HepG2 (cell line): Measurements from ENCODE around the gene SLC35F6. TPM values are rescaled to one million over a fixed set of nuclear protein-coding genes. Genes with fewer than 3 reads are reported as not detected.
A peak's percentile ranks its signal among the peaks of the same experiment; 100 is the strongest.

Experiments used
- ASH2L ChIP-seq: fragments of 300-600, 200-600 bp; sonication (generic); IDR thresholded peaks from 2 replicates; pipeline ENCODE4 v1.7.0; 2017; ENCODE audit warnings: low read depth, mild to moderate bottlenecking, moderate library complexity, mixed read lengths, low read length; ENCODE audit not compliant: insufficient read length
- HIVEP1 ChIP-seq: sonication (generic); formaldehyde crosslinking; IDR thresholded peaks from 2 replicates; pipeline ENCODE4 v1.4.0; 2020; ENCODE audit warnings: mild to moderate bottlenecking, missing genetic modification reagents
- KAT2B ChIP-seq: fragments of 150-350 bp; IDR thresholded peaks from 2 replicates; pipeline ENCODE4 v1.6.1; 2014; ENCODE audit warnings: low read depth, low read length, borderline replicate concordance
- KDM5B ChIP-seq: sonication (generic); formaldehyde crosslinking; IDR thresholded peaks from 2 replicates; pipeline ENCODE4 v1.4.0; 2020; ENCODE audit warnings: missing genetic modification reagents, mild to moderate bottlenecking, borderline replicate concordance
- MAFK ChIP-seq, 2 experiments: IDR thresholded peaks in 1 of 2; conservative IDR thresholded peaks in 1 of 2; 2 replicates each; pipeline ENCODE4 v1.6.1; 2011; ENCODE audit warnings: improper control_type of control experiment in 2 of 2, low read length in 2 of 2
- NAIF1 ChIP-seq: sonication (generic); formaldehyde crosslinking; IDR thresholded peaks from 2 replicates; pipeline ENCODE4 v1.5.0; 2020; ENCODE audit warnings: mild to moderate bottlenecking, missing genetic modification reagents, borderline replicate concordance
- NCOA5 ChIP-seq: sonication (generic); formaldehyde crosslinking; IDR thresholded peaks from 2 replicates; pipeline ENCODE4 v1.4.0; 2020; ENCODE audit warnings: missing genetic modification reagents
- NCOR1 ChIP-seq: fragments of 200-600 bp; sonication (generic); IDR thresholded peaks from 2 replicates; pipeline ENCODE4 v1.7.0; 2017; ENCODE audit warnings: antibody characterized with exemption, low read length, borderline replicate concordance
- NFYB ChIP-seq: sonication (generic); formaldehyde crosslinking; IDR thresholded peaks from 2 replicates; pipeline ENCODE4 v1.4.0; 2020; ENCODE audit warnings: missing genetic modification reagents
- PTBP1 ChIP-seq: fragments of 200-400 bp; formaldehyde crosslinking; IDR thresholded peaks from 2 replicates; pipeline ENCODE4 v1.6.1; 2018; ENCODE audit warnings: low read length, low read depth; ENCODE audit not compliant: poor library complexity, severe bottlenecking
- RBAK ChIP-seq: sonication (generic); formaldehyde crosslinking; IDR thresholded peaks from 2 replicates; pipeline ENCODE4 v1.5.1; 2020; ENCODE audit warnings: mild to moderate bottlenecking, missing genetic modification reagents
- RXRB ChIP-seq: IDR thresholded peaks from 2 replicates; pipeline ENCODE4 v1.6.1; 2016; ENCODE audit warnings: borderline replicate concordance, missing genetic modification reagents, missing compliant biosample characterization
- TSC22D2 ChIP-seq: sonication (generic); formaldehyde crosslinking; IDR thresholded peaks from 2 replicates; pipeline ENCODE4 v1.5.1; 2020; ENCODE audit warnings: missing genetic modification reagents, mild to moderate bottlenecking, borderline replicate concordance
- YEATS4 ChIP-seq: sonication (generic); formaldehyde crosslinking; IDR thresholded peaks from 2 replicates; pipeline ENCODE4 v1.4.0; 2020; ENCODE audit warnings: missing genetic modification reagents, borderline replicate concordance
- ZBTB33 ChIP-seq: sonication (generic); formaldehyde crosslinking; IDR thresholded peaks from 2 replicates; pipeline ENCODE4 v1.4.0; 2020; ENCODE audit warnings: missing genetic modification reagents
- ZFX ChIP-seq: sonication (generic); formaldehyde crosslinking; IDR thresholded peaks from 2 replicates; pipeline ENCODE4 v1.4.0; 2020; ENCODE audit warnings: mild to moderate bottlenecking, low read depth, missing genetic modification reagents, moderate library complexity
- ZNF160 ChIP-seq: sonication (generic); formaldehyde crosslinking; IDR thresholded peaks from 2 replicates; pipeline ENCODE4 v1.8.0; 2022; ENCODE audit warnings: mild to moderate bottlenecking, inconsistent platforms, missing genetic modification reagents
- ZNF264 ChIP-seq: sonication (generic); formaldehyde crosslinking; IDR thresholded peaks from 2 replicates; pipeline ENCODE4 v1.4.0; 2020; ENCODE audit warnings: missing genetic modification reagents
- ZNF569 ChIP-seq: sonication (generic); formaldehyde crosslinking; IDR thresholded peaks from 2 replicates; pipeline ENCODE4 v1.5.0; 2020; ENCODE audit warnings: mild to moderate bottlenecking, missing genetic modification reagents, moderate library complexity, borderline replicate concordance
- ZNF768 ChIP-seq: sonication (generic); formaldehyde crosslinking; IDR thresholded peaks from 2 replicates; pipeline ENCODE4 v1.4.0; 2020; ENCODE audit warnings: missing genetic modification reagents
- ZSCAN30 ChIP-seq: sonication (generic); formaldehyde crosslinking; IDR thresholded peaks from 2 replicates; pipeline ENCODE4 v1.5.0; 2020; ENCODE audit warnings: mild to moderate bottlenecking, missing genetic modification reagents
- polyA plus RNA-seq, 8 experiments: library from polyadenylated mRNA; depleted of rRNA in 3 of 8; stranded (reverse) in 7 of 8; unstranded in 1 of 8; fragments of >200 nt; fragmentation: Illumina TruSeq in 4 of 8; extraction: Trizol in 4 of 8; gene quantifications; 2 replicates each; pipeline versions ENCODE4 v1.2.1 to v1.2.3, GENCODE V29; 2011 to 2016; ENCODE audit warnings: low read depth in 4 of 8, missing spikeins in 1 of 8, mixed read lengths in 1 of 8; ENCODE audit not compliant: insufficient read depth in 1 of 8
- total RNA-seq, 5 experiments: library from RNA; depleted of rRNA; stranded (reverse); fragments of >200 nt; fragmentation: Illumina TruSeq; extraction: Trizol; gene quantifications; 2 replicates each; pipeline ENCODE4 v1.2.3, GENCODE V29; 2016; ENCODE audit warnings: low read depth in 1 of 5
- TF ChIP-seq, protein P1 (sequence below): sonication (generic); formaldehyde crosslinking; IDR thresholded peaks from 2 replicates; pipeline ENCODE4 v1.5.1; 2020; ENCODE audit warnings: missing genetic modification reagents, mild to moderate bottlenecking, borderline replicate concordance
- TF ChIP-seq, protein P2 (sequence below): sonication (generic); formaldehyde crosslinking; IDR thresholded peaks from 2 replicates; pipeline ENCODE4 v1.4.0; 2020; ENCODE audit warnings: missing genetic modification reagents

Gene SLC35F6
- total and polyA plus RNA-seq, 2 of the 13 experiments (the other 11 are each of a cell fraction or from before 2014, with no cell fraction given), result 15.2 to 21.2 TPM

GRCh38 chr2:26764078-26764887 lies at the start of gene SLC35F6 (continued):
- TF ChIP-seq NCOR1 (no peak), ZNF768 (CRISPR knock-in tag) (peak; percentile 51; the same call in 1 of the 2 replicates), ASH2L (peak; percentile 84), ZBTB33 (CRISPR knock-in tag) (no peak), NCOA5 (CRISPR knock-in tag) (no peak), ZNF160 (peak; percentile 71; the same call in 1 of the 2 replicates), NAIF1 (CRISPR knock-in tag) (peak; percentile 50; the same call in 1 of the 2 replicates), ZSCAN30 (0 out of 2 replicates have a peak, but pooled peaks have one; percentile 74), HIVEP1 (CRISPR knock-in tag) (0 out of 2 replicates have a peak, but pooled peaks have one; percentile 16), NFYB (CRISPR knock-in tag) (0 out of 2 replicates have a peak, but pooled peaks have one; percentile 28), ZNF569 (no peak), YEATS4 (CRISPR knock-in tag) (peak; percentile 82), KAT2B (no peak), KDM5B (CRISPR knock-in tag) (peak; percentile 56; the same call in 1 of the 2 replicates), RBAK (no peak), TSC22D2 (CRISPR knock-in tag) (peak; percentile 52; the same call in 1 of the 2 replicates), MAFK (conservative IDR thresholded peaks at IDR 0.05 in 1 of 2, IDR thresholded peaks at IDR 0.05 in 1 of 2; ENCODE audit: low read length in 2 of 2) (no peak), ZNF264 (CRISPR knock-in tag) (no peak; the same call in 1 of the 2 replicates), PTBP1 (no peak), RXRB (CRISPR knock-in tag) (peak; percentile 20; the same call in 1 of the 2 replicates), ZFX (CRISPR knock-in tag) (peak; percentile 95)
- TF ChIP-seq, protein P1, sequence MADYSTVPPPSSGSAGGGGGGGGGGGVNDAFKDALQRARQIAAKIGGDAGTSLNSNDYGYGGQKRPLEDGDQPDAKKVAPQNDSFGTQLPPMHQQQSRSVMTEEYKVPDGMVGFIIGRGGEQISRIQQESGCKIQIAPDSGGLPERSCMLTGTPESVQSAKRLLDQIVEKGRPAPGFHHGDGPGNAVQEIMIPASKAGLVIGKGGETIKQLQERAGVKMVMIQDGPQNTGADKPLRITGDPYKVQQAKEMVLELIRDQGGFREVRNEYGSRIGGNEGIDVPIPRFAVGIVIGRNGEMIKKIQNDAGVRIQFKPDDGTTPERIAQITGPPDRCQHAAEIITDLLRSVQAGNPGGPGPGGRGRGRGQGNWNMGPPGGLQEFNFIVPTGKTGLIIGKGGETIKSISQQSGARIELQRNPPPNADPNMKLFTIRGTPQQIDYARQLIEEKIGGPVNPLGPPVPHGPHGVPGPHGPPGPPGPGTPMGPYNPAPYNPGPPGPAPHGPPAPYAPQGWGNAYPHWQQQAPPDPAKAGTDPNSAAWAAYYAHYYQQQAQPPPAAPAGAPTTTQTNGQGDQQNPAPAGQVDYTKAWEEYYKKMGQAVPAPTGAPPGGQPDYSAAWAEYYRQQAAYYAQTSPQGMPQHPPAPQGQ (CRISPR knock-in tag), result 0 out of 2 replicates have a peak, but pooled peaks have one; percentile 90
- TF ChIP-seq, protein P2, sequence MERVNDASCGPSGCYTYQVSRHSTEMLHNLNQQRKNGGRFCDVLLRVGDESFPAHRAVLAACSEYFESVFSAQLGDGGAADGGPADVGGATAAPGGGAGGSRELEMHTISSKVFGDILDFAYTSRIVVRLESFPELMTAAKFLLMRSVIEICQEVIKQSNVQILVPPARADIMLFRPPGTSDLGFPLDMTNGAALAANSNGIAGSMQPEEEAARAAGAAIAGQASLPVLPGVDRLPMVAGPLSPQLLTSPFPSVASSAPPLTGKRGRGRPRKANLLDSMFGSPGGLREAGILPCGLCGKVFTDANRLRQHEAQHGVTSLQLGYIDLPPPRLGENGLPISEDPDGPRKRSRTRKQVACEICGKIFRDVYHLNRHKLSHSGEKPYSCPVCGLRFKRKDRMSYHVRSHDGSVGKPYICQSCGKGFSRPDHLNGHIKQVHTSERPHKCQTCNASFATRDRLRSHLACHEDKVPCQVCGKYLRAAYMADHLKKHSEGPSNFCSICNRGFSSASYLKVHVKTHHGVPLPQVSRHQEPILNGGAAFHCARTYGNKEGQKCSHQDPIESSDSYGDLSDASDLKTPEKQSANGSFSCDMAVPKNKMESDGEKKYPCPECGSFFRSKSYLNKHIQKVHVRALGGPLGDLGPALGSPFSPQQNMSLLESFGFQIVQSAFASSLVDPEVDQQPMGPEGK (CRISPR knock-in tag), result peak; percentile 61; the same call in 1 of the 2 replicates
